Body of pancreas (tissue), 4 donors: ENCODE results near the gene SLCO3A1.

Experiments
- CTCF ChIP-seq, 7 experiments: fragments of 450-650 bp in 4 of 7; fragments of 200-600 bp in 3 of 7; sonication (generic) in 3 of 7; IDR thresholded peaks; one replicate each; pipeline ENCODE4 v1.5.1; 2016 to 2019; ENCODE audit warnings: antibody characterized with exemption in 7 of 7
- POLR2A ChIP-seq, 3 donors: fragments of 450-650 bp; IDR thresholded peaks; one replicate each; pipeline ENCODE4 v1.6.1; 2016; ENCODE audit warnings: antibody characterized with exemption in 3 of 3, mild to moderate bottlenecking in 2 of 3

- no peak for TF ChIP-seq CTCF (IDR thresholded peaks at IDR 0.05)
- TF ChIP-seq POLR2A (IDR thresholded peaks at IDR 0.05), result no peak
Observed at GRCh38 chr15:92163641-92164040, 310.1 kb downstream of the SLCO3A1 start.
